ENCODE results near the gene CIAO2B.
"Not testable (repeated sequence)": the region's sequence is repeated elsewhere in the genome, so short reads cannot be mapped to it uniquely, and the experiment has no call there.

Gene CIAO2B

GRCh38 chr16:66955363-66956153, 21.4 kb upstream of the CIAO2B start:
- not testable (repeated sequence) for DNase-seq (ENCODE audit: low spot score)

DNA sequence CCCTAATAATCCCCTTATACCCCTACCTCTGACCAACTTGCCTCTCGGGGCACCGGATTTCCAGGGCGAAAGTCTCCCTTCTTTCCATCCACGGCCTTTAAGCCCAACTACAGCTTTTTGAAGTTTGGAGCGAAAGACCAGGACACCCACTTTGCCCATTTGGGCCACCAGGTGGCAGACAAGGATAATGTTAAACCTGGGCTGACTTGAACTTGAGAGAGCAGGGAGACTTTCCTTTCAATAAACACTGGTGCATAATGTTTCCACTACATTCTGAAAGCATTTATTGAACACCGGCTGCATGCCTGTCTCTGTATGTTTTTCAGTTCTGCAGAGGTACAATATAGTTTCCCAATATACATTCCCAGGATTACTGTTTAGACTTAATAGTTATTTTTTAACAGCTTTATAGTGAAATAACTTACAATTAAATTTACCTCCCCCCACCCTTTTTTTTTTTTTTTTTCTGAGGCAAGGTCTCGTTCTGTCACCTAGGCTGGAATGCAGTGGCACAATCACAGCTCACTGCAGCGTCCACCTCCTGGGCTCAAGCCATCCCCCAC, 20.0 kb upstream of the CIAO2B start:
- peak; percentile 77 for DNase-seq (ENCODE audit: low spot score)

GRCh38 chr16:66953462-66954096, 19.4 kb upstream of the CIAO2B start:
- no peak for DNase-seq (ENCODE audit: low spot score)

DNA sequence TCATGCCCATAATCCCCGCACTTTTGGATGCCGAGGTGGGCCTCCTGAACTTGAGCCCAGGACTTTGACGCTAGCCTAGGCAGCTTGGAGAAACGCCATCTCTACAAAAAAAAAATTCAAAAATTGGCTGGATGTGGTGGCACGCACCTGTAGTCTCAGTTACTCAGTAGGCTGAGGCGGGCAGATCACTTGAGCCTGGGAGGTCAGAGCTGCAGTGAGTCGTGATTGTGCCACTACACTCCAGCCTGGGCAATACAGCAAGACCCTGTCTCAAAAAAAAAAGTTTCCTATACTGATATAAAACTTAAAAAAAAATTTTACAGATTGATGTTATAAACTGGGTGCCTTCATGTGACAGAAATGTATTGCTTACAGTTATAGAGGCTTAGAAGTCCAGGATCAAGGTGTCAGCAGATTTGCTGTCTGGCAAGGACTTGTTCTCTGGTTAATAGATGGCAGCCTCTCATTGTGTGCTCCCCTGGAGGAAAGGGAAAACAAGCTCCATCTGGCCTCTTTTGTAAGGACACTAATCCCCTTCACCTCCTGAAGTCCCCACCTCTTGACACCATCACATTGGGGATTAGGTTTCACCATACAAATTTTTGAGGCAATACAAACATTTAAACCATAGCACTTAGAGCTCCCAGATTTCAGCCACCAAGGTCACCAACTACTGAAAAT, 18.4 kb upstream of the CIAO2B start:
- no peak for DNase-seq (ENCODE audit: low spot score)

GRCh38 chr16:66950971-66951790, 17.0 kb upstream of the CIAO2B start:
- no peak for DNase-seq (ENCODE audit: low spot score)

DNA sequence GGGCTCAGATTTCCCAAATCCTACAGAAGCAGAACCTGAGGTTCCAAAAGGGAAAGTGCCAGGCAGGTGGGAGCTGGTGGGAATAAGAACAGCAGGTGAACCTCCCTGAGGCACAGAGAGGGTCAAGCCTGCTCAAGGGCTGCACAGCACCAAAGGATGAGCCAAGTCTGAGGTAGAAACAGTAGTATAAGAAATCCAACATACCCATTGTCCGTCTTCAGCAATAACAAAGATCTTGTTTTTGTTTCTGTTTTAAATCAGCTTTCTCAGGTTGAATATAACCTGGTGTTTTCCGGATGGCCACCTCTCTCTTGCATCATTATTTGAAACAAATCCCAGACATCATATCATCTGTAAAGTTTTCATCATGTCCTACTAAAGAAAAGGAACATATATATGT, 16.2 kb upstream of the CIAO2B start:
- DNase-seq (ENCODE audit: low spot score): no peak

DNA sequence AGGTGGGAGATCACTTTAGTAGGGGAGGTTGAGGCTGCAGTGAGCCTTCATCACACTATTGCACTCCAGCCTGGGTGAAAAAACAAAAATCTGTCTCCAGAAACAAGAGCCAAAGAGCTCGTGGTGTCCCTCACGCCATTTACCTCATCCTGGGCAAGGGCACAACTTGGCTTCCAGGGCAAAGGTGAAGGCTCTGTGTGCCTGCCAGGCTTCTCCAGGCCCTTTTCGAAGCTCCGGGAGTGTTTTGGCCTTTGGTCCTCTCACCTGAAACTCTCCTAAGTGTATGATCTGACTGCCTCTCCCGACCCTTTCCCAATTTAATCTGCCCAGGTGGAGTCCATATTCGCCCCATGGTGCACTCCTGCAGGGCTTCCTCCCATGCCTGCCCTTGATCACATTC, 15.3 kb upstream of the CIAO2B start:
- DNase-seq (ENCODE audit: low spot score): no peak

GRCh38 chr16:66948837-66949225, 14.6 kb upstream of the CIAO2B start:
- DNase-seq (ENCODE audit: low spot score): no peak

- no peak for DNase-seq (ENCODE audit: low spot score)
Observed at GRCh38 chr16:66948134-66948836, 14.1 kb upstream of the CIAO2B start.

- peak; percentile 88 for DNase-seq (ENCODE audit: low spot score)
Observed at GRCh38 chr16:66947302-66948065, 13.3 kb upstream of the CIAO2B start.

GRCh38 chr16:66946974-66947301, 12.7 kb upstream of the CIAO2B start:
- no peak for DNase-seq (ENCODE audit: low spot score)

GRCh38 chr16:66946541-66946940, 12.3 kb upstream of the CIAO2B start:
- no peak for DNase-seq (ENCODE audit: low spot score)

DNA sequence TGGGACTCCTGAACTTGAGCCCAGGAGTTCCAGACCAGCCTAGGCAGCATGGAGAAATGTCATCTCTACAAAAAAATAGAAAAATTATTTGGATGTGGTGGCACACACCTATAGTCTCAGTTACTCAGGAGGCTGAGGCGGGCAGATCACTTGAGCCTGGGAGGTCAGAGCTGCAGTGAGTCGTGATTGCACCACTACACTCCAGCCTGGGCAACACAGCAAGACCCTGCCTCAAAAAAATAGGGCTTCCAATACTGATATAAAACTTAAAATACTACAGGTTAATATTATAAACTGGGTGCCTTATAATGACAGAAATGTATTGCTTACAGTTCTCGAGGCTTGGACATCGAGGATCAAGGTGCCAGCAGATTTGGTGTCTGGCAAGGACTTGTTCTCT, 11.7 kb upstream of the CIAO2B start:
- DNase-seq (ENCODE audit: low spot score): no peak

DNA sequence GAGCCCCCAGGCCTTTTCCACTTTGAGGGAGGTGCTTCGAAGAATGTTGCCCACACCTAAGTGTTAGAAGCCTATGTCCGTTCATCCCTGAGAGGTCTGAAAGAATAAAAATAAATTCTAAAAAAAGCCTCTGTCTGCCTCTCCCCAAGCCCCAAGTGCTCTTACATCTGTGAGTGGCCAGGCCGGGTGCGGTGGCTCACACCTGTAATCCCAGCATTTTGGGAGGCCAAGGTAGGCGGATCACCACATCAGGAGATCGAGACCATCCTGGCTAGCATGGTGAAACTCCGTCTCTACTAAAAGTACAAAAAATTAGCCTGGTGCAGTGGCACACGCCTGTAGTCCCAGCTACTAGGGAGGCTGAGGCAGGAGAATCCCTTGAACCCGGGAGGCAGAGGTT, 10.8 kb upstream of the CIAO2B start:
- not testable (repeated sequence) for DNase-seq (ENCODE audit: low spot score)

- DNase-seq (ENCODE audit: low spot score): no peak
Observed at GRCh38 chr16:66944054-66944441, 9.8 kb upstream of the CIAO2B start.

- no peak for DNase-seq (ENCODE audit: low spot score)
Observed at GRCh38 chr16:66943426-66944053, 9.3 kb upstream of the CIAO2B start.

GRCh38 chr16:66942981-66943380, 8.8 kb upstream of the CIAO2B start:
- no peak for DNase-seq (ENCODE audit: low spot score)

DNA sequence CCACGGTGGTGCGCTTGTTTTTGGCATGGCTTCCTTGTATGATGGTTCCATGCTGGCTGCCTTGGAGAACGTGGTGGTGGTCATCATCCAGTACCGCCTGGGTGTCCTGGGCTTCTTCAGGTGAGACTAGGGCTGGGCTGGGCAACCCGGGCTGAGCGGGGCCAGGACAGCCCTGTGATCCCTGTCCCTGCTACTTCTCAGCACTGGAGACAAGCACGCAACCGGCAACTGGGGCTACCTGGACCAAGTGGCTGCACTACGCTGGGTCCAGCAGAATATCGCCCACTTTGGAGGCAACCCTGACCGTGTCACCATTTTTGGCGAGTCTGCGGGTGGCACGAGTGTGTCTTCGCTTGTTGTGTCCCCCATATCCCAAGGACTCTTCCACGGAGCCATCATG, 6.0 kb upstream of the CIAO2B start:
- no peak for DNase-seq (ENCODE audit: low spot score)

DNA sequence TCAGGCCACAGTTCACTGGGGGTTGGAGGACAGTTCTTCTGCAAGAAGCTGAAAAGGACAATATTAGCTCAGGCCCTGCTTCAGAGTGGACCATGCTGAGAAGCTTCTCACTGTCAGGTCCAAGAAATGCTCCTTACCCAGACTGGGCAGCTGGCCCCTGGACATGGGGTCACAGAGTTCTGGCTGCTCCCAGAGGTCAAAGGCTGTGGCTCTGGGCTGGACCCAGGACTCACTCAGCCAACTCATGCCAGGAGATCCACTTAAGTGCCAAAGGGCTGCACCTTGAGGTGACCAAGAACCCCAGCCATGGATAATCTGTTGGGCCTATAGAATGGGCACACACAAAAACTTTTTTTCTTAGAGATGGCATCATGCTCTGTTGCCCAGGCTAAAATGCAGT, 5.2 kb upstream of the CIAO2B start:
- DNase-seq (ENCODE audit: low spot score): no peak

GRCh38 chr16:66937725-66938337, 3.6 kb upstream of the CIAO2B start:
- no peak for DNase-seq (ENCODE audit: low spot score)
